ENCODE results near the gene ERFE. TPM values are rescaled to one million over a fixed set of nuclear protein-coding genes. Genes with fewer than 3 reads are reported as not detected.

Gene ERFE
- total RNA-seq, 1 donor from 2014 or later: not detected

- H3K4me1 ChIP-seq: no peaks in the 10 kb centered on the region
- H3K9me3 ChIP-seq (ENCODE audit: low read depth): no peaks in the 10 kb centered on the region
- no peak for TF ChIP-seq EZH2 (IDR thresholded peaks at IDR 0.05)
- TF ChIP-seq CTCF (IDR thresholded peaks at IDR 0.05): no peak
- TF ChIP-seq EZH2phosphoT487 (IDR thresholded peaks at IDR 0.05): no peak
- H3K79me2 ChIP-seq (ENCODE audit: low read depth): no peaks in the 10 kb centered on the region
- H3K36me3 ChIP-seq: peaks cover 14% of the 10 kb centered on the region
- H3K4me1 Mint-ChIP-seq: no peaks in the 10 kb centered on the region
- no peak for DNase-seq (ENCODE audit: low spot score)
- no peaks in the 10 kb centered on the region for H3F3A ChIP-seq (ENCODE audit: low read depth)
- no peak overlapping the region for H3K27ac Mint-ChIP-seq
- H3K27ac ChIP-seq: no peak overlapping the region
- H3K9me3 Mint-ChIP-seq: no peaks in the 10 kb centered on the region
- H3K36me3 Mint-ChIP-seq: peaks cover 43% of the 10 kb centered on the region
- no peaks in the 10 kb centered on the region for H3K27me3 ChIP-seq
- no peak overlapping the region for H3K9ac ChIP-seq
- no peak overlapping the region for H3K4me2 ChIP-seq
- H3K27me3 Mint-ChIP-seq (ENCODE audit: insufficient read depth, low read depth): no peaks in the 10 kb centered on the region
- no peak overlapping the region for H3K4me3 Mint-ChIP-seq
- H3K4me3 ChIP-seq: no peak overlapping the region
- no peak overlapping the region for H2AFZ ChIP-seq (replicated peaks)
- H4K20me1 ChIP-seq (ENCODE audit: low read depth): peaks cover 1% of the 10 kb centered on the region
These were observed 23.6 kb downstream of the ERFE start for GRCh38 chr2:238182362-238182761.

- H3K27ac ChIP-seq: no peak overlapping the region
- no peaks in the 10 kb centered on the region for H3K27me3 Mint-ChIP-seq (ENCODE audit: insufficient read depth, low read depth)
- H3K27ac Mint-ChIP-seq: no peak overlapping the region
These were observed 25.1 kb downstream of the ERFE start for GRCh38 chr2:238183821-238184220.

GRCh38 chr2:238187618-238188548 is 29.1 kb downstream of the ERFE start:
- no peaks in the 10 kb centered on the region for H3K27me3 ChIP-seq
- no peak overlapping the region for H3K4me3 Mint-ChIP-seq
- H3K27ac ChIP-seq: no peak overlapping the region
- H3F3A ChIP-seq (ENCODE audit: low read depth): no peaks in the 10 kb centered on the region
- no peak for TF ChIP-seq EZH2 (IDR thresholded peaks at IDR 0.05)
- no peak for TF ChIP-seq CTCF (IDR thresholded peaks at IDR 0.05)
- TF ChIP-seq EZH2phosphoT487 (IDR thresholded peaks at IDR 0.05): no peak
- H3K36me3 Mint-ChIP-seq: peaks cover 38% of the 10 kb centered on the region
- H2AFZ ChIP-seq (replicated peaks): no peak overlapping the region
- H3K27ac Mint-ChIP-seq: peak overlapping the region; percentile 39
- peaks cover 2% of the 10 kb centered on the region for H3K27me3 Mint-ChIP-seq (ENCODE audit: insufficient read depth, low read depth)
- no peak overlapping the region for H3K9ac ChIP-seq
- peaks cover 11% of the 10 kb centered on the region for H3K4me1 Mint-ChIP-seq
- no peaks in the 10 kb centered on the region for H3K9me3 Mint-ChIP-seq
- H4K20me1 ChIP-seq (ENCODE audit: low read depth): peaks cover 4% of the 10 kb centered on the region
- H3K36me3 ChIP-seq: peaks cover 14% of the 10 kb centered on the region
- H3K4me1 ChIP-seq: no peaks in the 10 kb centered on the region
- no peak overlapping the region for H3K4me2 ChIP-seq
- DNase-seq (ENCODE audit: low spot score): no peak
- H3K9me3 ChIP-seq (ENCODE audit: low read depth): no peaks in the 10 kb centered on the region
- no peak overlapping the region for H3K4me3 ChIP-seq
- no peaks in the 10 kb centered on the region for H3K79me2 ChIP-seq (ENCODE audit: low read depth)

More at GRCh38 chr2:238183821-238184220, 25.1 kb downstream of the ERFE start:
- Histone ChIP-seq H3K4me1 (no peaks in the 10 kb centered on the region), H3K36me3 (peaks cover 8% of the 10 kb centered on the region), H4K20me1 (ENCODE audit: low read depth) (peaks cover 4% of the 10 kb centered on the region), H2AFZ (replicated peaks) (no peak overlapping the region), H3K4me3 (no peak overlapping the region), H3K4me2 (no peak overlapping the region), H3K9ac (no peak overlapping the region), H3K9me3 (ENCODE audit: low read depth) (no peaks in the 10 kb centered on the region), H3K27me3 (no peaks in the 10 kb centered on the region), H3F3A (ENCODE audit: low read depth) (no peaks in the 10 kb centered on the region), H3K79me2 (ENCODE audit: low read depth) (no peaks in the 10 kb centered on the region)
- Mint-ChIP-seq H3K4me1 (peaks cover 11% of the 10 kb centered on the region), H3K36me3 (peaks cover 48% of the 10 kb centered on the region), H3K4me3 (no peak overlapping the region), H3K9me3 (no peaks in the 10 kb centered on the region)
- no peak for TF ChIP-seq CTCF (IDR thresholded peaks at IDR 0.05)
- TF ChIP-seq EZH2phosphoT487 (IDR thresholded peaks at IDR 0.05): no peak
- TF ChIP-seq EZH2 (IDR thresholded peaks at IDR 0.05): no peak
- no peak for DNase-seq (ENCODE audit: low spot score)
